ENCODE measurements around the gene NAA16.

DNA sequence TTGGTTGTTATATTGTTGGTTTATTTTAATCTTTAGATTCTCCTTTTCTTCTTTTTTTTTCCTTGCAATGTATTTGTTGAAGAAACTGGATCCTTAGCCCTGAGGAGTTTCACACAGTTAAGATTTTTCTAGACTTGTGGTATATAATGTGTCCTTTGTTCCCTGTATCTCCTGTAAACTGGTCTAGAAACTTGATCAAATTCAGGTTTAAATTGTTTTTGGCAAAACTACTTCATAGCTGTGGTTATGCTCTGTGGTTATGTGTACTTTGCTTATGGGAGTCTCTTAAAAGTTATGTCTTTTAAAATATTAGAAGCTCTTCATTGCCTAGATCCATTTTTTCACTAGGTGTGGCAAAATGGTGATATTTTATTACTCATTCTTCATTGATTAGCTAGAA is 44.0 kb upstream of the NAA16 start:
- TF ChIP-seq, protein P1, sequence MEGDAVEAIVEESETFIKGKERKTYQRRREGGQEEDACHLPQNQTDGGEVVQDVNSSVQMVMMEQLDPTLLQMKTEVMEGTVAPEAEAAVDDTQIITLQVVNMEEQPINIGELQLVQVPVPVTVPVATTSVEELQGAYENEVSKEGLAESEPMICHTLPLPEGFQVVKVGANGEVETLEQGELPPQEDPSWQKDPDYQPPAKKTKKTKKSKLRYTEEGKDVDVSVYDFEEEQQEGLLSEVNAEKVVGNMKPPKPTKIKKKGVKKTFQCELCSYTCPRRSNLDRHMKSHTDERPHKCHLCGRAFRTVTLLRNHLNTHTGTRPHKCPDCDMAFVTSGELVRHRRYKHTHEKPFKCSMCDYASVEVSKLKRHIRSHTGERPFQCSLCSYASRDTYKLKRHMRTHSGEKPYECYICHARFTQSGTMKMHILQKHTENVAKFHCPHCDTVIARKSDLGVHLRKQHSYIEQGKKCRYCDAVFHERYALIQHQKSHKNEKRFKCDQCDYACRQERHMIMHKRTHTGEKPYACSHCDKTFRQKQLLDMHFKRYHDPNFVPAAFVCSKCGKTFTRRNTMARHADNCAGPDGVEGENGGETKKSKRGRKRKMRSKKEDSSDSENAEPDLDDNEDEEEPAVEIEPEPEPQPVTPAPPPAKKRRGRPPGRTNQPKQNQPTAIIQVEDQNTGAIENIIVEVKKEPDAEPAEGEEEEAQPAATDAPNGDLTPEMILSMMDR (IDR thresholded peaks at IDR 0.05; ENCODE audit: poor library complexity, severe bottlenecking) = no peak
- no peak for TF ChIP-seq RAD21 (conservative IDR thresholded peaks at IDR 0.05)
- no peak for TF ChIP-seq TAF1 (IDR thresholded peaks at IDR 0.05; ENCODE audit: low read depth)
- TF ChIP-seq EP300 (conservative IDR thresholded peaks at IDR 0.05; ENCODE audit: poor library complexity, severe bottlenecking) = no peak
